Coronary artery (tissue), 2 donors: ENCODE data around the gene NR2E1.

Experiments used
- DNase-seq: peaks from one replicate; pipeline ENCODE4 v3.0.0-alpha.2; 2017; ENCODE audit warnings: low spot score
- H3K27ac ChIP-seq, 2 donors: fragments of 200-600 bp; sonication (generic); one replicate each; pipeline ENCODE4 v1.5.1; 2016 to 2019
- H3K4me3 ChIP-seq: fragments of 200-600 bp; sonication (generic); 2 replicates; pipeline ENCODE4 v1.5.1; 2016; ENCODE audit warnings: mild to moderate bottlenecking, moderate library complexity
- TF ChIP-seq, protein P1 (sequence below): fragments of 200-600 bp; sonication (generic); IDR thresholded peaks from one replicate; pipeline ENCODE4 v1.5.1; 2019; ENCODE audit warnings: antibody characterized with exemption

Gene NR2E1

DNA sequence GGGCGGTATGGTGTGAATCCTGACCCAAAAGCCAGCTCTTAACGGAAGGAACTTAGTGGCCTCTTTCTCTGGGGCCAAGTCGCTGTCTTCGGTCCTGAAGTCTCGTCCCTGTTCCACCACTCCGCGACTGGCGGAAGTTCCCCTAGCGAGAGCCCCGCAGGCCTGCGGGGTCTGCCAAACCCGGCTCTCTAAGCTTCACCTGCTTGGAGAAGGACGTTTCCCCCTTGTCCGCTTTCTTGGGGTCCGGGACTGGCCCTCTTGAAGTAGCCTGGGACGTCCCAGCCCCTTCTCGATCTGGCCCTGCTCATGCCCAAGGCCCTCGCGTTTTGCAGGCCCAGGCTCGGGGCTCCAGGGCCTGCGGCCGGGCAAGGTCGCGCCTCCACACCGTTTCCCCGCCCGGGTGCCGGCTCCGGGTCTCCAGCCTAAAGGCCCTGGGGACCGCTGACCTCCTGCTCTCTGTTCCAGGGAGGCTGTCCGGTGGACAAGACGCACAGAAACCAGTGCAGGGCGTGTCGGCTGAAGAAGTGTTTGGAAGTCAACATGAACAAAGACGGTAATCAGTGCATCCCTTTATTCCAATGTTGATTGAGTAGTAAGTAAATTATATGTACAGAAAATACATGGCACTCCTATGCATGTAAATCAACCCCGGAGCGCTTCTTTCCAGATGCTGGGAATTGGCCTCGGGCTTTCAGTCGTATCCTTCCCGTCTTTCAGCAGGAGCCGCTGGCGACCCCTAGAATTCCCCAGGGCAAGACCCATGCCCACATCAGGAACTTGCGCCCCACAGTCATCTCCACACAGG, 8.8 kb downstream of the NR2E1 start:
- H3K27ac ChIP-seq, result no peak overlapping the region
- peak overlapping the region; percentile 34 for H3K4me3 ChIP-seq
- no peak for DNase-seq
- TF ChIP-seq, protein P1, sequence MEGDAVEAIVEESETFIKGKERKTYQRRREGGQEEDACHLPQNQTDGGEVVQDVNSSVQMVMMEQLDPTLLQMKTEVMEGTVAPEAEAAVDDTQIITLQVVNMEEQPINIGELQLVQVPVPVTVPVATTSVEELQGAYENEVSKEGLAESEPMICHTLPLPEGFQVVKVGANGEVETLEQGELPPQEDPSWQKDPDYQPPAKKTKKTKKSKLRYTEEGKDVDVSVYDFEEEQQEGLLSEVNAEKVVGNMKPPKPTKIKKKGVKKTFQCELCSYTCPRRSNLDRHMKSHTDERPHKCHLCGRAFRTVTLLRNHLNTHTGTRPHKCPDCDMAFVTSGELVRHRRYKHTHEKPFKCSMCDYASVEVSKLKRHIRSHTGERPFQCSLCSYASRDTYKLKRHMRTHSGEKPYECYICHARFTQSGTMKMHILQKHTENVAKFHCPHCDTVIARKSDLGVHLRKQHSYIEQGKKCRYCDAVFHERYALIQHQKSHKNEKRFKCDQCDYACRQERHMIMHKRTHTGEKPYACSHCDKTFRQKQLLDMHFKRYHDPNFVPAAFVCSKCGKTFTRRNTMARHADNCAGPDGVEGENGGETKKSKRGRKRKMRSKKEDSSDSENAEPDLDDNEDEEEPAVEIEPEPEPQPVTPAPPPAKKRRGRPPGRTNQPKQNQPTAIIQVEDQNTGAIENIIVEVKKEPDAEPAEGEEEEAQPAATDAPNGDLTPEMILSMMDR, result no peak

DNA sequence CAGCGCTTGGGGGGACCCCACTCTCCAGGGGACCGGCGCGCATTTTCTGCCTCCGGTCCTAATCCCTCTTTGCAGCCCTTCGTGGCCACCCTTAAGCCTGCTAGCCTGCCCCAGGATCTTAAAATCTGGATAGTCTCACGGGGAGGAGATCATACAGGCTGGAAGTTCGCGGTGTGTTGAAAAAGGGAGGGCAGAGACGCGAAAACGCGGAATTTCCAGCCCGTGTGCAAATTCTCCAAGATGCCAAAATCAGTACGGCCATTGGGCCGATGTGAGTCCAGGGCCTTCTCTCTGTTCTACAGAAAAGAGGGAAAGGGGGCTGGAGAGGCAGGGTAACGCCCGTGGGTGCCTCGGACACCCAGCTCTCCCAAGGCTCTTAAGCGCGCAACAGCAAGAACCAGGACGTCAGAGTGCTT, 9.4 kb downstream of the NR2E1 start:
- H3K4me3 ChIP-seq, result peak overlapping the region; percentile 52
- H3K27ac ChIP-seq, result no peak overlapping the region
- DNase-seq, result no peak
- TF ChIP-seq, protein P1, result no peak

DNA sequence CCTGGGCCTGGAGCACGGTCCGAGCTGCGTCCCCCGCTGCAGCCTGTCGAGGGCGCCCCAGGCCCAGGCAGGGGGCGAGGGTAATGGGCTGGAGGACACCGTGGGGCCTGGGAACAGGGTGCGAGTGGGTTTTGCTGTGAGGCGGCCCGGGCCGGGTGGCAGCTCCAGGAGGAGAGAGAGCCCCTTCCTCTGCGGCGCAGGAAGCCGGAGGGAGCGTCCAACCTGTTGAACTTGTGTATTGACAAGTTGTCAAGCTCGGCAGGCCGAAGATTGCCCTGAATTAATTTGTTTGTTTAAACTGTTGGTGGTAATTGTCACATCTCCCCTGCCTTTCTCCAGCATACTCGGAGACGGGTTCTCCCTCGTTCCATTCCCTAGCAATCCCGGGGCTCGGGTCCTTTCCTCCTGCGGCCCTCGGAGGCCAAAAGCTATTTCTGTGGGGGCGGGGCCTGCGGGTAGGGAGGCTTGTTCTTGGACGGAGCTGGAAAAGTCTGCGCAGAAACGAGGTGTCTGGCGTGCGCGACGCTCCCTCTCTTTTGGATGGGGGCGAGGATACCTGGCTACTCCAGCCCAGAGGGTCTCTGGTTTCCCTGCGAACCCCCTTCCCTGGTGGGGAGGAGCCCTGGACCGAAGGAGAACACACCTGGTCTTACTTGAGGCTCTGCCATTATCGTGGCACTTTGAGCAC, 9.9 kb downstream of the NR2E1 start:
- TF ChIP-seq, protein P1, result no peak
- DNase-seq, result no peak
- Histone ChIP-seq H3K27ac (no peak overlapping the region), H3K4me3 (peak overlapping the region; percentile 52)

DNA sequence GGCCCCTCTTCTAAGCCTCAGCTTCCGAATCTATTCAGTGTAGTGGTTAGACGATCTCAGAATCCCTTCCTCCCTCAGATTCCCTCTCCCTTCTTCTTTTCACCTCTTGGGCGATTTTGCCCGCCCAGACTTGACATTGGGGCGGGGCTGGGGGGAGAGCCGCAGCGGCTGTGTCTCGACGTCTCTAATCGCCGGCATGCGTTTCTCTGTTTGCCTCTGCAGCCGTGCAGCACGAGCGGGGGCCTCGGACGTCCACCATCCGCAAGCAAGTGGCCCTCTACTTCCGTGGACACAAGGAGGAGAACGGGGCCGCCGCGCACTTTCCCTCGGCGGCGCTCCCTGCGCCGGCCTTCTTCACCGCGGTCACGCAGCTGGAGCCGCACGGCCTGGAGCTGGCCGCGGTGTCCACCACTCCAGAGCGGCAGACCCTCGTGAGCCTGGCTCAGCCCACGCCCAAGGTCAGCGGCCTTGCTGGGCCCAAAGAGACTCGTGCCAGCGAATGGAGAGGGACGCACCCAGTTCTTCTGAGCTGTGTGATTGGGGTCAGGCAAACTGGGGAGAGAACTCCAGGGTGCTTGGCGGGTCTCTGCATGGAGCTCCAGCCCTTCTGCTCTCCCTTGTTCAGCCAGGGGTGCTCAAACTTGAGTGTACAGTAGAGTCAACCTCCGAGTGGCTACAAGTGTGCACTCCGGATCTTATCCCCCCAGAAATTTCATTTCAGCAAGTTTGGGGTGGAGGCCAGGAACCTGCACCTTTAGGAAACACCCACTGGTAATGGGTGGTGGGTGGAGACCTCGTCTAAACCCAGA, 10.7 kb downstream of the NR2E1 start:
- TF ChIP-seq, protein P1, result no peak
- DNase-seq, result no peak
- H3K27ac ChIP-seq, result no peak overlapping the region
- H3K4me3 ChIP-seq, result peak overlapping the region; percentile 52

DNA sequence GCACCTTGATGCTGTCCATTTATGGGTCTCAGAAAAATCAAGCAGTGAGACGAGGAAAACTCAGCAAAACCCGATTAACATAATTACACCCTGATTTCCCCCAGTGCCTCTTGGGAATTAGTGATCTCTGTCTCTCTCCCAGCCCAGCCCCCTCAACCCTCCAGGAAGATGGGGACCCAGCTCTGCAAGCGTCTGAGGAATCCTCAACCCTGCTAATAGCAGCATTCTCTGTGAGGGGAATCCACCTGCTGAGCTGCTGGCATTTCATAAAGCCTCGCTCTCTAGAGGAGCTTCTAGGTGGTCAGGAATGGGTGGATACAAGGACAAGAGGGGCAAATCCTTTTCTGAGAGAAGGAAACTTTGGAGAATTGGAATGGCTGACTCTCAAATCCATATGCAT, 13.9 kb downstream of the NR2E1 start:
- Histone ChIP-seq H3K27ac (no peak overlapping the region), H3K4me3 (no peak overlapping the region)
- TF ChIP-seq, protein P1, result no peak
- no peak for DNase-seq

DNA sequence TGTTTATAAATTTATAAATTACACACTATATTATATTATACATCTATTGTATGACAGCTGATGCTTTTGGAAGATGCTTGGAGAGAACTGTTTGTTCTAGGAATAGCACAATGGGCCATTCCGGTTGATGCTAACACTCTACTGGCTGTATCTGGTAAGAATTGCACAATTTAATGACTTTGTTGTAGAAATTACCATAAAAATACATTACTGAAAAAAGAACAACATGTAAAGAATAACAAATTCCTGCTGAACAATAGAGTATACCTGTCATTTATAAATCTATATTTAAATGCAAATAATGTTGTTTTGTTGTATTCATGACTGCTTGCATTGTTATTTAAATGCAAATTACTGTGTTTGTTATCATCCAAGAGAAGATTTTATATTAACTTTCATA, 14.4 kb downstream of the NR2E1 start:
- DNase-seq, result no peak
- Histone ChIP-seq H3K27ac (no peak overlapping the region), H3K4me3 (no peak overlapping the region)
- TF ChIP-seq, protein P1, result no peak
